GM23248 (cell line): ENCODE results near the gene NGB.

ENCODE experiments used
- EZH2 ChIP-seq: fragments of 200-600 bp; sonication (generic); IDR thresholded peaks from 2 replicates; pipeline ENCODE4 v1.6.1; 2018; ENCODE audit warnings: antibody characterized with exemption, mild to moderate bottlenecking; ENCODE audit not compliant: insufficient read depth, poor library complexity, severe bottlenecking
- EZH2phosphoT487 ChIP-seq: fragments of 200-600 bp; sonication (generic); IDR thresholded peaks from 2 replicates; pipeline ENCODE4 v1.6.1; 2018; ENCODE audit warnings: antibody characterized with exemption, moderate library complexity, mild to moderate bottlenecking, low read depth; ENCODE audit not compliant: insufficient read depth

- TF ChIP-seq EZH2 (no peak), EZH2phosphoT487 (no peak)
These were observed 27.2 kb downstream of the NGB start for GRCh38 chr14:77243853-77244252.
